ENCODE measurements around the gene FRMD5. TPM values are rescaled to one million over a fixed set of nuclear protein-coding genes. Genes with fewer than 3 reads are reported as not detected.

Gene FRMD5
- total and polyA plus RNA-seq, 2 experiments from 2014 or later: 0.51 to 3.8 TPM

DNA sequence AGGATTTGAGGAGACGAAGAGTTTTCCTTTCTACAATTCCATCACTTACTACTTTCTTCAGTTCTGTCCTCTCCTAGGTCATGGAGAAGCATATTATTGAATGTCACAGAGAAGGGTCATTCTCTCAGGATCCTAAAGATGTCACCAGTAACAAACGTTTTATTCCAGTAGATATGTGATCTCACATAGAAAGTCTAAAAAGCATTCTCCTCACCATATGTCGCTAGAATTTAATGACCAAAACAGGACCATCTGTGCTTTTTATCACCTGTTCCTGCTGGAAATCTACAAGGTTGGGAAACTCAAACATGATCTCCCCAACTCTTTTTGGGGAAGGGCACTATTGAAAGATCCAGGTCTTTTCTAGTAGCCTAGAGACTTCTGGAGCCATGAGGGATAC, 24.0 kb upstream of the FRMD5 start:
- WGBS (ENCODE audit: low lambda C conversion rate, missing lambda C conversion rate): 88% methylated on average over 3 of the region's 3 CpGs
- Histone ChIP-seq H3K27ac (no peak overlapping the region), H3K79me2 (no peaks in the 10 kb centered on the region), H3K4me2 (no peak overlapping the region), H4K20me1 (ENCODE audit: insufficient read depth, poor library complexity, severe bottlenecking) (no peaks in the 10 kb centered on the region), H3K27me3 (no peaks in the 10 kb centered on the region), H3K4me3 (no peak overlapping the region), H3K4me1 (ENCODE audit: insufficient read depth) (peaks cover 4% of the 10 kb centered on the region), H3K9me2 (replicated peaks; ENCODE audit: insufficient read depth) (no peaks in the 10 kb centered on the region), H3K36me3 (replicated peaks; ENCODE audit: insufficient read depth, low read depth) (no peaks in the 10 kb centered on the region), H2AFZ (no peak overlapping the region), H3K9me3 (ENCODE audit: low read depth) (no peaks in the 10 kb centered on the region)
- TF ChIP-seq EZH2phosphoT487 (IDR thresholded peaks at IDR 0.05; ENCODE audit: low read depth, severe bottlenecking, unreplicated experiment): no peak
- TF ChIP-seq, protein P1, sequence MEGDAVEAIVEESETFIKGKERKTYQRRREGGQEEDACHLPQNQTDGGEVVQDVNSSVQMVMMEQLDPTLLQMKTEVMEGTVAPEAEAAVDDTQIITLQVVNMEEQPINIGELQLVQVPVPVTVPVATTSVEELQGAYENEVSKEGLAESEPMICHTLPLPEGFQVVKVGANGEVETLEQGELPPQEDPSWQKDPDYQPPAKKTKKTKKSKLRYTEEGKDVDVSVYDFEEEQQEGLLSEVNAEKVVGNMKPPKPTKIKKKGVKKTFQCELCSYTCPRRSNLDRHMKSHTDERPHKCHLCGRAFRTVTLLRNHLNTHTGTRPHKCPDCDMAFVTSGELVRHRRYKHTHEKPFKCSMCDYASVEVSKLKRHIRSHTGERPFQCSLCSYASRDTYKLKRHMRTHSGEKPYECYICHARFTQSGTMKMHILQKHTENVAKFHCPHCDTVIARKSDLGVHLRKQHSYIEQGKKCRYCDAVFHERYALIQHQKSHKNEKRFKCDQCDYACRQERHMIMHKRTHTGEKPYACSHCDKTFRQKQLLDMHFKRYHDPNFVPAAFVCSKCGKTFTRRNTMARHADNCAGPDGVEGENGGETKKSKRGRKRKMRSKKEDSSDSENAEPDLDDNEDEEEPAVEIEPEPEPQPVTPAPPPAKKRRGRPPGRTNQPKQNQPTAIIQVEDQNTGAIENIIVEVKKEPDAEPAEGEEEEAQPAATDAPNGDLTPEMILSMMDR (IDR thresholded peaks at IDR 0.05; ENCODE audit: poor library complexity): no peak
- TF ChIP-seq EZH2 (IDR thresholded peaks at IDR 0.05; ENCODE audit: borderline replicate concordance): no peak
- DNase-seq (ENCODE audit: low spot score): no peak

DNA sequence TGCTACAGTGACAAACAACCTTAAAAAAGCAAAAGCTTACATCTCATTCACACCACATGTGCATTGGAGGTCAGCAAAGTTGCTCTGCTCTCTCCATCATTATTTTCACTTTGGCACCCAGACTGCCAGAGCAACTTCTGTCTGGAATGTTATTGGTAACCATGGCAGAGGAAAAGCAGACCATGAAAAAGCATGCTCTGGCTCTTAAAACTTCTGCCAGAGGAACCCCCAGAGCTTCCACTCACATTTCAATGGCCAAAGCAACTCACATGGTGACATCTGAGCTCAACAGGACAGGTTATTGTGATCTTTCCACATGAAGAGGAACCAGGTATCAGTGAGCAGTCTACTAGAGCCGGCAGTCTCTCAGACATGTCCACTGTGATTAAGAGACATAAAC, 21.9 kb upstream of the FRMD5 start:
- no peak for TF ChIP-seq EZH2 (IDR thresholded peaks at IDR 0.05; ENCODE audit: borderline replicate concordance)
- TF ChIP-seq, protein P1 (IDR thresholded peaks at IDR 0.05; ENCODE audit: poor library complexity): no peak
- TF ChIP-seq EZH2phosphoT487 (IDR thresholded peaks at IDR 0.05; ENCODE audit: low read depth, severe bottlenecking, unreplicated experiment): no peak
- no peak overlapping the region for H2AFZ ChIP-seq
- WGBS (ENCODE audit: low lambda C conversion rate, missing lambda C conversion rate): 80% methylated on average over 1 of the region's 1 CpG

DNA sequence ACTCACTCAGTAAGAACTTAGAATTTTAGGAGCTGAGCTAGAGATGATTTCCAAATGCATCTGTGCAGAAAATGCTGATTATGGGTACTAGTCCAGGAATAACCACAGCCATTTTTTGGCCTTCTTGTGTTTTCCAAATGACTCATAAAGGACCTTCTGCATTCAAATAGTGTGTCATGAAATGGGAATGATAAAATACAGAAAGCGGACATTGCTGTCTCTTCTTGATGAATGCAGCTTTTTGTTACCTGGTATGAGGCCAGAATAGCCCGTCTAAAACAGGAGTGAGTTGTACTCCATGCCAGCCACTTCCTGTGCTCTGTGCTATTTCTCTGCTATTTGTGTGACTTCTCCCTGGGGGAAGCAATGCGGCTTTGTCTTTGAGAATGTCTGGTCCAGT, 20.5 kb upstream of the FRMD5 start:
- Histone ChIP-seq H3K27me3 (no peaks in the 10 kb centered on the region), H3K4me1 (ENCODE audit: insufficient read depth) (no peaks in the 10 kb centered on the region), H3K9me3 (ENCODE audit: low read depth) (no peaks in the 10 kb centered on the region), H3K4me2 (no peak overlapping the region), H4K20me1 (ENCODE audit: insufficient read depth, poor library complexity, severe bottlenecking) (no peaks in the 10 kb centered on the region), H3K36me3 (replicated peaks; ENCODE audit: insufficient read depth, low read depth) (no peaks in the 10 kb centered on the region), H3K9me2 (replicated peaks; ENCODE audit: insufficient read depth) (no peaks in the 10 kb centered on the region), H3K4me3 (no peak overlapping the region), H2AFZ (no peak overlapping the region), H3K79me2 (no peaks in the 10 kb centered on the region), H3K27ac (no peak overlapping the region)
- 62% methylated on average over 3 of the region's 3 CpGs for WGBS (ENCODE audit: low lambda C conversion rate, missing lambda C conversion rate)
- DNase-seq (ENCODE audit: low spot score): no peak
- TF ChIP-seq, protein P1 (IDR thresholded peaks at IDR 0.05; ENCODE audit: poor library complexity): no peak
- TF ChIP-seq EZH2phosphoT487 (IDR thresholded peaks at IDR 0.05; ENCODE audit: low read depth, severe bottlenecking, unreplicated experiment): no peak
- TF ChIP-seq EZH2 (IDR thresholded peaks at IDR 0.05; ENCODE audit: borderline replicate concordance): no peak

More for the DNA sequence above, 21.9 kb upstream of the FRMD5 start:
- H3K4me3 ChIP-seq: no peak overlapping the region
- no peaks in the 10 kb centered on the region for H3K27me3 ChIP-seq
- no peaks in the 10 kb centered on the region for H3K9me2 ChIP-seq (replicated peaks; ENCODE audit: insufficient read depth)
- no peaks in the 10 kb centered on the region for H3K9me3 ChIP-seq (ENCODE audit: low read depth)
- no peaks in the 10 kb centered on the region for H4K20me1 ChIP-seq (ENCODE audit: insufficient read depth, poor library complexity, severe bottlenecking)
- no peak for DNase-seq (ENCODE audit: low spot score)
- H3K4me1 ChIP-seq (ENCODE audit: insufficient read depth): peaks cover 4% of the 10 kb centered on the region
- H3K79me2 ChIP-seq: no peaks in the 10 kb centered on the region
- H3K4me2 ChIP-seq: no peak overlapping the region
- H3K27ac ChIP-seq: no peak overlapping the region
- no peaks in the 10 kb centered on the region for H3K36me3 ChIP-seq (replicated peaks; ENCODE audit: insufficient read depth, low read depth)

DNA sequence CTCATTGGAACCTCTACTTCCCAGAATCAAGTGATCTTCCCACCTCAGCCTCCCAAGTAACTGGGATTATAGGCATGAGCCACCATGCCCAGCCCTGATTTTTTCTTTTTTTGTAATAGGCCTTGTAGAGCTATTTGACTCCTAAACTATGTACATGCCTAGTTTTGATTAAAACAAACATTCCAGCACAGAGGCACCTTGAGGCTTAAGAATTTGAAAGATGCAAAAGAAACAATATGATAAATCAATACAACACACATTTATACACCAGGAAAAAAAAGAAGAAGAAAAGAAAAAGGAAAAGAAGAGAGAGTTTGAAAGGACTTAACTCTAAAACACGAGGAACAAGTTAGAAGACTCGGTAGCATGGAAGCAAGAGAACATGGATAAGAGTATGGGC, 13.9 kb upstream of the FRMD5 start:
- Histone ChIP-seq H2AFZ (no peak overlapping the region), H4K20me1 (ENCODE audit: insufficient read depth, poor library complexity, severe bottlenecking) (no peaks in the 10 kb centered on the region), H3K4me2 (no peak overlapping the region), H3K4me1 (ENCODE audit: insufficient read depth) (no peaks in the 10 kb centered on the region), H3K9me3 (ENCODE audit: low read depth) (no peaks in the 10 kb centered on the region), H3K27ac (no peak overlapping the region), H3K4me3 (no peak overlapping the region), H3K36me3 (replicated peaks; ENCODE audit: insufficient read depth, low read depth) (no peaks in the 10 kb centered on the region), H3K9me2 (replicated peaks; ENCODE audit: insufficient read depth) (no peaks in the 10 kb centered on the region), H3K27me3 (peaks cover 3% of the 10 kb centered on the region), H3K79me2 (no peaks in the 10 kb centered on the region)
- TF ChIP-seq EZH2phosphoT487 (IDR thresholded peaks at IDR 0.05; ENCODE audit: low read depth, severe bottlenecking, unreplicated experiment): no peak
- no peak for TF ChIP-seq EZH2 (IDR thresholded peaks at IDR 0.05; ENCODE audit: borderline replicate concordance)
- TF ChIP-seq, protein P1 (IDR thresholded peaks at IDR 0.05; ENCODE audit: poor library complexity): no peak
- WGBS (ENCODE audit: low lambda C conversion rate, missing lambda C conversion rate): 85% methylated on average over 2 of the region's 2 CpGs
- no peak for DNase-seq (ENCODE audit: low spot score)
